HG03378 (cell line): ENCODE data around the gene GCAT.

Source experiments
- ATAC-seq: cut with Tn5 transposase; IDR thresholded peaks from one replicate; pipeline ENCODE4 v1.9.1; 2021; ENCODE audit warnings: mild to moderate bottlenecking, moderate library complexity; ENCODE audit not compliant: unreplicated experiment

Gene GCAT

DNA sequence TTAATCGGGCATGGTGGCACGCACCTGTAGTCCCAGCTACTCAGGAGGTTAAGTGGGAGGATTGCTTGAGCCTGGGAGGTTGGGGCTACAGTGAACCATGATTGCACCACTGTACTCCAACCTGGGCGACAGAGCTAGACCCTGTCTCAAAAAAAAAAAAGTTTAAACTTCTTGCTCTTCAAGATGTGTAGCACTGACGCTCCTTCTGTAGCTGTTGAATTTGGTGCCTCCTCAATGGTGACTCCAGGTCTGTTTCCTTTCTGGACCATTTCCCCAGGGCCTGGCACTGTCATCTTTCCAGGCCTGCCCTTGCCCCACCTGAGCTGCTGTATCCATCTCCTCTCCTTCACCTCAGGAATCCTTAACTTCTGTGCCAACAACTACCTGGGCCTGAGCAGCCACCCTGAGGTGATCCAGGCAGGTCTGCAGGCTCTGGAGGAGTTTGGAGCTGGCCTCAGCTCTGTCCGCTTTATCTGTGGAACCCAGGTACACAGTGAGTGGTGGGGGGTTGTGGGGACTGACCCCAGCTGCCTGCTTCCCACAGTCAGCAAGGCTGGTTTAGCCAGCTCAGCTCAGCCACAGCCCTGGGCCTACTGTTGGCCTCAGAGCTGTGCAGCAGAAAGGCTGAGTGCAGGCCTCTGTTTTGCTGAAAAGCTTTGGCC lies 2.1 kb downstream of the GCAT start:
- no peak for ATAC-seq

- ATAC-seq, result no peak
Measured at GRCh38 chr22:37811867-37812266, 4.1 kb downstream of the GCAT start.

DNA sequence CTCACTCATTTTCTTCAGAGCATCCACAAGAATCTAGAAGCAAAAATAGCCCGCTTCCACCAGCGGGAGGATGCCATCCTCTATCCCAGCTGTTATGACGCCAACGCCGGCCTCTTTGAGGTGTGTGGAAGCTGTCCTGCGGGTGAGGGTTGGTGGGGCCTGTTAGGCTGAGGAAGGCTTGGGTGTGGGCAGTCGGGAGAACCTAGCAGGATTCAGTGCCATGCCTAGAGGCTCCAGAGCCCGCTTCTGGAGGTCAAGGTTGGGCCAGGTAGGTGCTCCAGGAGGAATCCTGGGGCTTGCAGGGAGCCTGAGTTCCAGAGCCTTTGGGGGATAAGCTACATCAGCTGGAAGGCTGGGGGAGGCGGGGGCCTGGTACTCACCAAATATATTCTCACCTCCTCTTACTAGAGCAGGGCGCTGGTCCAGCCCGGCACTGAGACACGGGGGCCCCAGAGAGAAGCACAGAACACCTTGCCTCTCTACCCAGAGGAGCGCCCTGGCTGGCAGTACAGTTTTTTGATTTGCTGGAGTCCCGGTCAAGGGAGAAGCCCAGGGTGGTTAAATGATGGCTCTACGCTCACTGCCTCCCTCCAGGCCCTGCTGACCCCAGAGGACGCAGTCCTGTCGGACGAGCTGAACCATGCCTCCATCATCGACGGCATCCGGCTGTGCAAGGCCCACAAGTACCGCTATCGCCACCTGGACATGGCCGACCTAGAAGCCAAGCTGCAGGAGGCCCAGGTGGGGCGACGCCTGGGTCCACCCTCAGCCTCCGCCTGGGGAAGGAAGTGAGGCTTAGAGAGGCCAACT lies 5.3 kb downstream of the GCAT start:
- ATAC-seq, result no peak

- ATAC-seq, result no peak
Measured at GRCh38 chr22:37815593-37815992, 7.9 kb downstream of the GCAT start.

DNA sequence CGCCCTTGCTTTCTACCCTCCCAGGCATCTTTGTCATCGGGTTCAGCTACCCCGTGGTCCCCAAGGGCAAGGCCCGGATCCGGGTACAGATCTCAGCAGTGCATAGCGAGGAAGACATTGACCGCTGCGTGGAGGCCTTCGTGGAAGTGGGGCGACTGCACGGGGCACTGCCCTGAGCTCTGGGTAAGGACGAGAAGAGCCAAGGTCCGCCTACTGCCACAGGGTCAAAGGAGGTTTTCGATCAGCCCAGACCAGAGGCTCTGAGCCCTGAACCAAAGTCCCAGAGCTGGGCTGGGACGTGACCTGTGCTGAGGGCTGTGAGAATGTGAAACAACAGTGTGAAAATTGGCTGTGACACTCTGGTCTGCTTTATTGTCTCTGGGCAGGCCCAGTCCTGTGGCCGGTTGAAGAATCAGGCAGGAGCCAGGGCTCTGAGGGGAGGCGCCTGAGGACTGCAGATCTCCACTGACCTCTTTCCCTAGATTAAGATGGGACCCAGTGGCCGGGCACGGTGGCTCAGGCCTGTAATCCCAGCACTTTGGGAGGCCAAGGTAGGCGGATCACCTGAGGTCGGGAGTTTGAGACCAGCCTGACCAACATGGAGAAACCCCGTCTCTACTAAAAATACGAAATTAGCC lies 8.9 kb downstream of the GCAT start:
- ATAC-seq, result no peak

DNA sequence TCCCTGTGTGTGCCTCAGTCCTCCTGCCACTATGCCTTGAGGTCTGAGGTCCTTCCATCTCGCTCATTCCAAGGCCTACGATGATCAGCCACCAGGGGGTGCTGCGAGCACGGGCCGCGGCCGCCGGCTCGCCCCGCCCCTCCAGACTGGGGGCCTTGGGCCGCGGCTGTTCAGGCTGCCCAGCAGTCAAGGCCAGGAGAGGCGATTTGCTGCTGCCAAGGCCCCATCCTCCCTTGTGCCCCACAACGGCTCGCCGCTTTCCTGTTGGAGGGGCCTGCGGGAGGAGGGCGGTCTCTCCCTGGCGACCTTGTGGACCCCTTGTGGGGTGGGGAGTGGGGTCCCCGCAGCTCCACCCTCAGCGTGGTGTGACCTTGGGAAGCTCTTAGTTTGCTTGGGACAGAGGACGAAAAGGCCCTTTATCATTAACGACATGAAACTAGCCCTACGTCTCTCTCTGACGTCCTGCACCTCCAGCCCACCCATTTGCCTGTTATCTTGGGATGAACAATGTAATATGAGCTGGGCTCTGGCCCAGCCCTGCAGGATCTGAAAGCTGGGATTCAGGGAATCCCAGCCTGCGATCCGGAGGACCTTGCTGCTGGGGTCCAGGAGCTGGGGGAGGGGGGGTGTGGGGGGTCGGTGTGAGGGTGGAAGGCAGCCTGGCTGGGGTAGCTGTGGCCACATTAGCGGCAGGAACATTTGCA lies 10.1 kb downstream of the GCAT start:
- no peak for ATAC-seq

- ATAC-seq, result no peak
Measured at GRCh38 chr22:37818409-37819104, 10.8 kb downstream of the GCAT start.

- no peak for ATAC-seq
Measured at GRCh38 chr22:37819105-37819433, 11.3 kb downstream of the GCAT start.

DNA sequence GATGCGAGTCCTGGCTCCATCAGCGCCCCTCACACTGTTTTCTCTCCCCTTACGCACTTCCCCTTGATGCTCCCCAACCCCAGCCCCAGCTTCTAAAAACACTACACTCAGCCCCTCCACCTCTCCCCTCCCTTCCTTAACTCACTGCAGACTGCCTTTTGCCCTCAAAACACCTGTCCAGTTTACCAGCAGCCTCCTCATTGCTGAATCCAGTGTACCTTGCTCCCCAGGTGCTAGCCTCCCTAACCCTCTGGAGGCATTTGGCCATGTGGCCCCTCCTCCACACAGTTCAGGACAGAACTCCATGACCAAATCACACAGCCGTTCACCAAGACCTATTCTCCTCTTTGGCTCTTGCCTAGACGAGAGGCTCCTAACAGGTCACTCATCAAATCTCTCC lies 12.6 kb downstream of the GCAT start:
- no peak for ATAC-seq

GRCh38 chr22:37822079-37822833 lies 14.5 kb downstream of the GCAT start:
- no peak for ATAC-seq

DNA sequence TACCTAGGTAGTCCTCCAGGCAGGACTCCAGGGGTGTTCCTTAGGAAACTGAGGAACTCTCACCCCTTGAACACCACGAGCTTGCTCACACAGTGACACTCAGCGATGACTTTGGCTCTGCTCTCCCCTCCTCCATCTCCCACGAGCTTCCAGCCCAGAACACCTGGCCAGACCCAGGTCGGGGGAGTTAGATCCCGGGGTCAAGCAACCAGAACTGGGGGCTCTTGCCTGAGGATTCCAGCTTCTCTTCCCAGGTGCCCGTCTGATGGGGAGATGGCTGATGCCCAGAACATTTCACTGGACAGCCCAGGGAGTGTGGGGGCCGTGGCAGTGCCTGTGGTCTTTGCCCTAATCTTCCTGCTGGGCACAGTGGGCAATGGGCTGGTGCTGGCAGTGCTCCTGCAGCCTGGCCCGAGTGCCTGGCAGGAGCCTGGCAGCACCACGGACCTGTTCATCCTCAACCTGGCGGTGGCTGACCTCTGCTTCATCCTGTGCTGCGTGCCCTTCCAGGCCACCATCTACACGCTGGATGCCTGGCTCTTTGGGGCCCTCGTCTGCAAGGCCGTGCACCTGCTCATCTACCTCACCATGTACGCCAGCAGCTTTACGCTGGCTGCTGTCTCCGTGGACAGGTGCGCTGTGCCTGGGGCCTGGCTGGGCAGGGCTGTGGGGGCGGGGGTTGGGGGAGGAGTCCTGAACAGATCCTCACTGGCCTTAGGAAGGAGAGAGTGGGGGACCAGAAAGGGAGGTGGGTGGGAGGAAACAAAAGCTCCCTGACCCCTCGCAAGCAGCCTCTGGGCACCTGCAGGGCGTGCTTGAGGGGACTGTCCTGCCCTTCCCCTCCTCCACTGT lies 15.6 kb downstream of the GCAT start, which contains the start of gene GALR3:
GALR3 (plus strand) TSS at position 249 of the 852 bp plus-strand sequence; CDS start at position 274, 25 bp downstream.
- ATAC-seq, result no peak

DNA sequence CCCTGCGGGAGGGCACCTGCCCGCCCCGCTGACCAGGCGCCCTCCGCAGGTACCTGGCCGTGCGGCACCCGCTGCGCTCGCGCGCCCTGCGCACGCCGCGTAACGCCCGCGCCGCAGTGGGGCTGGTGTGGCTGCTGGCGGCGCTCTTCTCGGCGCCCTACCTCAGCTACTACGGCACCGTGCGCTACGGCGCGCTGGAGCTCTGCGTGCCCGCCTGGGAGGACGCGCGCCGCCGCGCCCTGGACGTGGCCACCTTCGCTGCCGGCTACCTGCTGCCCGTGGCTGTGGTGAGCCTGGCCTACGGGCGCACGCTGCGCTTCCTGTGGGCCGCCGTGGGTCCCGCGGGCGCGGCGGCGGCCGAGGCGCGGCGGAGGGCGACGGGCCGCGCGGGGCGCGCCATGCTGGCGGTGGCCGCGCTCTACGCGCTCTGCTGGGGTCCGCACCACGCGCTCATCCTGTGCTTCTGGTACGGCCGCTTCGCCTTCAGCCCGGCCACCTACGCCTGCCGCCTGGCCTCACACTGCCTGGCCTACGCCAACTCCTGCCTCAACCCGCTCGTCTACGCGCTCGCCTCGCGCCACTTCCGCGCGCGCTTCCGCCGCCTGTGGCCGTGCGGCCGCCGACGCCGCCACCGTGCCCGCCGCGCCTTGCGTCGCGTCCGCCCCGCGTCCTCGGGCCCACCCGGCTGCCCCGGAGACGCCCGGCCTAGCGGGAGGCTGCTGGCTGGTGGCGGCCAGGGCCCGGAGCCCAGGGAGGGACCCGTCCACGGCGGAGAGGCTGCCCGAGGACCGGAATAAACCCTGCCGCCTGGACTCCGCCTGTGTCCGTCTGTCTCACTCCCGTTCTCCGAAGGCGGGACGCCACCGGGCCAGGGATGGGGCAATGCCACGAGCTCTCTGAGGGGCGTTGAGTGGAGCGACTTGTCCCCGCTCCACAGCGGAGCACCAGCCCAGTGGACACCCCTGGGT lies 17.2 kb downstream of the GCAT start:
- no peak for ATAC-seq

DNA sequence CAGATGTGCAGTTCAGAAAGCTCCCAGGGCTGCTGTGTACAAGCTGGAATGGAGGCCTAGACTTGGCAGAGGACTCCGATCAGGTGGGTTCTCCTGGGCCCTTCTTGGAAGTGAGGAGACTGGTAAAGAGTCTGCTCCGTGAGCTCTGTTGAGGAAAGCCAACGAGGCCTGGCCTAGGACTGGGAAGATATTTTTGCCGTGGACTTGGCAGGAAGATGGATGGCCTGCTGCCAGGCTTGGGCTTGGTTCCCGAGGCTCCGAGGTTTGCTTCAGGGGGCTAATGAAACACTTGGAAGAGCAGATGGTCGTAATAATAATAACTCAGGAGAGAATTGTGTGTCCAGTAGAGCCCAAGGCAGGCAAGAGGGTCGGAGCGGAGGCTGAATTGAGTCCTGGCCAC lies 19.3 kb downstream of the GCAT start:
- no peak for ATAC-seq

- no peak for ATAC-seq
Measured at GRCh38 chr22:37830093-37830842, 22.5 kb downstream of the GCAT start.

DNA sequence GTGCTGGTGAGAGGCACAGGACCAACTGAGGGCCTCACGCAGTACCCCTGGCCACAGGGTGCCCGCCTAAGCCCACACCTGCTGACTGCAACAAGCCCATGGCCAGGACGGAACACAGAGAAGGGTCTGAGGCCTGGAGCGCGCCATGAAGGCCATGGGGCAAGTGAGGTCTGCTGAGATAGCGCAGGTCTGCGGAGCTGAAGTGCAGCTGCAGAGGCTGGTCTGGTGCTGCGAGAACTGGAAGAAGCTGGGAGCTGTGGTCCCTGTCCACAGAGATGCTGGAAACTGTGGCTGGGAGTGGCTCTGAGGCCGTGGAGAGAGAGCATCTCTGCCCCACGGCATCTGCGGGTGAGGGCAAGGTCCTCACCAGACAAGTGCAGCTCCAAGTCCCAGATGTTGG lies 23.7 kb downstream of the GCAT start:
- ATAC-seq, result no peak

- ATAC-seq, result no peak
Measured at GRCh38 chr22:37832022-37832857, 24.5 kb downstream of the GCAT start.
